Keratinocyte (primary cell): ENCODE results near the gene PTGES.

Experiments used
- CTCF ChIP-seq, 3 experiments: IDR thresholded peaks in 1 of 3; conservative IDR thresholded peaks in 1 of 3; optimal IDR thresholded peaks in 1 of 3; 2 replicates in 2 of 3; 3 replicates in 1 of 3; pipeline versions ENCODE3 to v1.5.1; 2011; ENCODE audit warnings: low read length in 3 of 3, mild to moderate bottlenecking in 3 of 3, moderate library complexity in 2 of 3, control low read depth in 1 of 3, inconsistent platforms in 1 of 3; ENCODE audit not compliant: insufficient read depth in 2 of 3; ENCODE audit errors: extremely low read depth in 1 of 3
- EZH2 ChIP-seq: IDR thresholded peaks from one replicate; pipeline ENCODE4 v1.6.1; 2012; ENCODE audit warnings: inconsistent platforms, mild to moderate bottlenecking, low read length, moderate library complexity

DNA sequence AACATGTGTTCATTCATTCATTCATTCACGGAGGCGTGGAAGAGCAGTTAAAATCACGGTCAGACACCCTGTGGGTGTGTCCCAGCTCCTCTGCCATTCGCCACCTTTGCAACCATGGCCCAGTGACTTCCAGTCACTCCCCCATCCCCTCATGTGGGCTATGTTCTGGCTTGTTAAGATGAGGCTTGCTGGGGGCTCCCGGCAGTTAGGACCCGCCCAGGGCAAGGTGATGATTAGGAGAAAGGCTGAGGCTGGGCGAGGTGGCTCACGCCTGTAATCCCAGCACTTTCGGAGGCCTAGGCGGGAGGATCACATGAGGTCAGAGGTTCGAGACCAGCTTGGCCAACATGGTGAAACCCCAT, 24.9 kb upstream of the PTGES start:
- no peak for TF ChIP-seq CTCF (optimal IDR thresholded peaks at IDR 0.05 in 1 of 3, IDR thresholded peaks at IDR 0.05 in 1 of 3, conservative IDR thresholded peaks at IDR 0.05 in 1 of 3; ENCODE audit: extremely low read depth in 1 of 3, insufficient read depth in 2 of 3, low read length in 3 of 3)
- no peak for TF ChIP-seq EZH2
